ENCODE measurements around the gene CUEDC1.

Gene CUEDC1

GRCh38 chr17:57988301-57989250 lies 33.4 kb upstream of the CUEDC1 start:
- peaks cover 27% of the 10 kb centered on the region for H3K4me1 ChIP-seq (ENCODE audit: low read length)
- peaks cover 10% of the 10 kb centered on the region for H3K36me3 ChIP-seq (replicated peaks; ENCODE audit: low read depth, low read length)
- H3K4me3 ChIP-seq (ENCODE audit: low read length), result peak overlapping the region; percentile 95
- TF ChIP-seq EZH2phosphoT487 (IDR thresholded peaks at IDR 0.05; ENCODE audit: low read depth) (no peak), CTCF (IDR thresholded peaks at IDR 0.05; ENCODE audit: low read depth, low read length) (no peak)
- peak overlapping the region; percentile 78 for H3K9ac ChIP-seq (ENCODE audit: low read length)
- H4K20me1 ChIP-seq (ENCODE audit: insufficient read depth, low read length), result peaks cover 32% of the 10 kb centered on the region
- no peaks in the 10 kb centered on the region for H3K27me3 ChIP-seq (ENCODE audit: low read depth, low read length)
- H3K9me3 ChIP-seq (ENCODE audit: insufficient read depth, low read length), result no peaks in the 10 kb centered on the region
- peak overlapping the region; percentile 5; the same call in 1 of the 2 replicates for H2AFZ ChIP-seq (ENCODE audit: low read depth, low read length)
- peak overlapping the region; percentile 19 for H3K27ac ChIP-seq (ENCODE audit: low read length)
- peak overlapping the region; percentile 94 for H3K4me2 ChIP-seq (ENCODE audit: low read length)
- H3K79me2 ChIP-seq (ENCODE audit: low read length), result peaks cover 40% of the 10 kb centered on the region

- peaks cover 20% of the 10 kb centered on the region for H3K4me1 ChIP-seq (ENCODE audit: low read length)
Measured at GRCh38 chr17:57987581-57988300, 32.5 kb upstream of the CUEDC1 start, which contains the start of gene VEZF1. VEZF1 (minus strand) TSS chr17:57988254; CDS start chr17:57988111, 143 bp downstream.

GRCh38 chr17:57986841-57987580 lies 31.8 kb upstream of the CUEDC1 start:
- no peaks in the 10 kb centered on the region for H3K9me3 ChIP-seq (ENCODE audit: insufficient read depth, low read length)
- H4K20me1 ChIP-seq (ENCODE audit: insufficient read depth, low read length), result peaks cover 48% of the 10 kb centered on the region
- H3K9ac ChIP-seq (ENCODE audit: low read length), result peak overlapping the region; percentile 78
- H3K27me3 ChIP-seq (ENCODE audit: low read depth, low read length), result no peaks in the 10 kb centered on the region
- peaks cover 14% of the 10 kb centered on the region for H3K36me3 ChIP-seq (replicated peaks; ENCODE audit: low read depth, low read length)
- H3K27ac ChIP-seq (ENCODE audit: low read length), result peak overlapping the region; percentile 53
- peaks cover 52% of the 10 kb centered on the region for H3K79me2 ChIP-seq (ENCODE audit: low read length)
- H2AFZ ChIP-seq (ENCODE audit: low read depth, low read length), result no peak overlapping the region
- TF ChIP-seq EZH2phosphoT487 (IDR thresholded peaks at IDR 0.05; ENCODE audit: low read depth) (no peak), CTCF (IDR thresholded peaks at IDR 0.05; ENCODE audit: low read depth, low read length) (no peak)
- H3K4me1 ChIP-seq (ENCODE audit: low read length), result peaks cover 17% of the 10 kb centered on the region
- H3K4me3 ChIP-seq (ENCODE audit: low read length), result peak overlapping the region; percentile 95
- H3K4me2 ChIP-seq (ENCODE audit: low read length), result peak overlapping the region; percentile 93

More at GRCh38 chr17:57987581-57988300, 32.5 kb upstream of the CUEDC1 start, which contains the start of gene VEZF1:
- Histone ChIP-seq H3K4me3 (ENCODE audit: low read length) (peak within 1 kb of the TSS; percentile 95), H3K27me3 (ENCODE audit: low read depth, low read length) (no peaks in the 10 kb centered on the region), H3K27ac (ENCODE audit: low read length) (peak within 1 kb of the TSS; percentile 53), H3K36me3 (replicated peaks; ENCODE audit: low read depth, low read length) (peaks cover 10% of the 10 kb centered on the region), H3K9ac (ENCODE audit: low read length) (peak within 1 kb of the TSS; percentile 78), H3K79me2 (ENCODE audit: low read length) (peaks cover 45% of the 10 kb centered on the region), H3K4me2 (ENCODE audit: low read length) (peak within 1 kb of the TSS; percentile 94), H3K9me3 (ENCODE audit: insufficient read depth, low read length) (no peaks in the 10 kb centered on the region), H2AFZ (ENCODE audit: low read depth, low read length) (peak within 1 kb of the TSS; percentile 5; the same call in 1 of the 2 replicates), H4K20me1 (ENCODE audit: insufficient read depth, low read length) (peaks cover 41% of the 10 kb centered on the region)
- TF ChIP-seq EZH2phosphoT487 (IDR thresholded peaks at IDR 0.05; ENCODE audit: low read depth) (no peak), CTCF (IDR thresholded peaks at IDR 0.05; ENCODE audit: low read depth, low read length) (no peak)

Data from OCI-LY3 (cell line).